ENCODE results near the gene ADORA1. TPM values are rescaled to one million over a fixed set of nuclear protein-coding genes. Genes with fewer than 3 reads are reported as not detected.

Gene ADORA1
- total RNA-seq, 1 donor from 2014 or later: 4.1 TPM

GRCh38 chr1:203091199-203091477 lies 36.4 kb upstream of the ADORA1 start:
- no peak for TF ChIP-seq CTCF (IDR thresholded peaks at IDR 0.05)
- intact Hi-C loops (cut with DNase I): no loop called here

GRCh38 chr1:203091761-203092330 lies 35.7 kb upstream of the ADORA1 start:
- Histone ChIP-seq H3K27ac (no peak overlapping the region), H3K27me3 (ENCODE audit: low read depth) (no peaks in the 10 kb centered on the region), H3K4me3 (no peak overlapping the region), H3K4me1 (no peaks in the 10 kb centered on the region), H3K36me3 (no peaks in the 10 kb centered on the region), H3K9me3 (peaks cover 15% of the 10 kb centered on the region)
- DNase-seq (no peak), ATAC-seq (no peak)
- intact Hi-C loops (cut with DNase I): no loop called here
- no peak for TF ChIP-seq CTCF (IDR thresholded peaks at IDR 0.05)

More at GRCh38 chr1:203091199-203091477, 36.4 kb upstream of the ADORA1 start:
- Histone ChIP-seq H3K9me3 (peaks cover 15% of the 10 kb centered on the region), H3K27me3 (ENCODE audit: low read depth) (no peaks in the 10 kb centered on the region), H3K27ac (no peak overlapping the region), H3K4me3 (no peak overlapping the region), H3K36me3 (no peaks in the 10 kb centered on the region), H3K4me1 (no peaks in the 10 kb centered on the region)
- ATAC-seq: no peak
- no peak for DNase-seq

- peaks cover 15% of the 10 kb centered on the region for H3K9me3 ChIP-seq
- intact Hi-C loops (cut with DNase I): no loop called here
- H3K36me3 ChIP-seq: no peaks in the 10 kb centered on the region
- no peak for ATAC-seq
- no peaks in the 10 kb centered on the region for H3K4me1 ChIP-seq
- DNase-seq: no peak
- no peak overlapping the region for H3K4me3 ChIP-seq
- H3K27ac ChIP-seq: no peak overlapping the region
- TF ChIP-seq CTCF (IDR thresholded peaks at IDR 0.05): no peak
- no peaks in the 10 kb centered on the region for H3K27me3 ChIP-seq (ENCODE audit: low read depth)
Measured at GRCh38 chr1:203093754-203094410, 33.6 kb upstream of the ADORA1 start.

- Histone ChIP-seq H3K27me3 (ENCODE audit: low read depth) (no peaks in the 10 kb centered on the region), H3K27ac (no peak overlapping the region), H3K9me3 (peaks cover 15% of the 10 kb centered on the region), H3K4me1 (no peaks in the 10 kb centered on the region), H3K36me3 (no peaks in the 10 kb centered on the region), H3K4me3 (no peak overlapping the region)
- ATAC-seq: no peak
- no peak for DNase-seq
- intact Hi-C loops (cut with DNase I): no loop called here
- TF ChIP-seq CTCF (IDR thresholded peaks at IDR 0.05): no peak
Measured at GRCh38 chr1:203095061-203095690, 32.4 kb upstream of the ADORA1 start.

- no peak for ATAC-seq
- TF ChIP-seq CTCF (IDR thresholded peaks at IDR 0.05): no peak
- no peak for DNase-seq
- Histone ChIP-seq H3K27me3 (ENCODE audit: low read depth) (no peaks in the 10 kb centered on the region), H3K27ac (no peak overlapping the region), H3K36me3 (no peaks in the 10 kb centered on the region), H3K9me3 (peaks cover 15% of the 10 kb centered on the region), H3K4me1 (no peaks in the 10 kb centered on the region), H3K4me3 (no peak overlapping the region)
- intact Hi-C loops (cut with DNase I): no loop called here
Measured at GRCh38 chr1:203096566-203096965, 31.0 kb upstream of the ADORA1 start.

Data from lower lobe of right lung (tissue), 2 donors.